Lower leg skin (tissue), 4 donors: ENCODE measurements around the gene SMAD1. TPM values are rescaled to one million over a fixed set of nuclear protein-coding genes. Genes with fewer than 3 reads are reported as not detected.

Experiments used
- DNase-seq, 2 donors: peaks; one replicate each; pipeline ENCODE4 v3.0.0-alpha.2; 2019; ENCODE audit warnings: low spot score in 2 of 2
- H3K4me3 ChIP-seq: fragments of 200-600 bp; sonication (generic); 2 replicates; pipeline ENCODE4 v1.5.1; 2017; ENCODE audit warnings: mild to moderate bottlenecking, low read depth; ENCODE audit not compliant: poor library complexity, severe bottlenecking
- POLR2A ChIP-seq, 2 donors: fragments of 450-650 bp; IDR thresholded peaks; one replicate each; pipeline ENCODE4 v1.6.1; 2016 to 2017; ENCODE audit warnings: antibody characterized with exemption in 2 of 2, mild to moderate bottlenecking in 1 of 2, moderate library complexity in 1 of 2
- WGBS, 2 donors: methylation state at CpG; one replicate each; pipeline ENCODE4 v1.1.5; 2018; 5-methylcytosine and 5-hydroxymethylcytosine counted together
- intact Hi-C: fragments of 100-400 bp; cut with DNase I; formaldehyde crosslinking; loops from one replicate; pipeline ENCODE4 v1.15.0; 2023; ENCODE audit warnings: low total_unique reads
- total RNA-seq, 4 donors: library from RNA; depleted of rRNA; stranded (reverse); fragments of >200 nt; gene quantifications; one replicate each; pipeline ENCODE4 v1.1.0, GENCODE V29; 2016
- TF ChIP-seq, protein P1 (sequence below), 3 donors: fragments of 450-650 bp; IDR thresholded peaks; one replicate each; pipeline ENCODE4 v1.5.1; 2016; ENCODE audit warnings: antibody characterized with exemption in 3 of 3, mild to moderate bottlenecking in 3 of 3, moderate library complexity in 2 of 3

SMAD1 gene
- total RNA-seq, 4 donors from 2014 or later, result 37.9 to 46.1 (median 40.8) TPM

DNA sequence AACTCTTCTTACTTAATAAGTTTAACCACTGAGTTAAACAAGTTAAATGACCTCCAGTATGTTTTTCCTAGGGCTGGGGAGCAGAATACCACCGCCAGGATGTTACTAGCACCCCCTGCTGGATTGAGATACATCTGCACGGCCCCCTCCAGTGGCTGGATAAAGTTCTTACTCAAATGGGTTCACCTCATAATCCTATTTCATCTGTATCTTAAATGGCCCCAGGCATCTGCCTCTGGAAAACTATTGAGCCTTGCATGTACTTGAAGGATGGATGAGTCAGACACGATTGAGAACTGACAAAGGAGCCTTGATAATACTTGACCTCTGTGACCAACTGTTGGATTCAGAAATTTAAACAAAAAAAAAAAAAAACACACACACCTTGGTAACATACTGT is 76.1 kb downstream of the SMAD1 start:
- intact Hi-C loops, result no loop called here
- 25 to 29% methylated on average over 3 of the region's 3 CpGs for WGBS, 2 donors
- peak in 1 of 2 donors; percentile 34 for DNase-seq
- TF ChIP-seq, protein P1, sequence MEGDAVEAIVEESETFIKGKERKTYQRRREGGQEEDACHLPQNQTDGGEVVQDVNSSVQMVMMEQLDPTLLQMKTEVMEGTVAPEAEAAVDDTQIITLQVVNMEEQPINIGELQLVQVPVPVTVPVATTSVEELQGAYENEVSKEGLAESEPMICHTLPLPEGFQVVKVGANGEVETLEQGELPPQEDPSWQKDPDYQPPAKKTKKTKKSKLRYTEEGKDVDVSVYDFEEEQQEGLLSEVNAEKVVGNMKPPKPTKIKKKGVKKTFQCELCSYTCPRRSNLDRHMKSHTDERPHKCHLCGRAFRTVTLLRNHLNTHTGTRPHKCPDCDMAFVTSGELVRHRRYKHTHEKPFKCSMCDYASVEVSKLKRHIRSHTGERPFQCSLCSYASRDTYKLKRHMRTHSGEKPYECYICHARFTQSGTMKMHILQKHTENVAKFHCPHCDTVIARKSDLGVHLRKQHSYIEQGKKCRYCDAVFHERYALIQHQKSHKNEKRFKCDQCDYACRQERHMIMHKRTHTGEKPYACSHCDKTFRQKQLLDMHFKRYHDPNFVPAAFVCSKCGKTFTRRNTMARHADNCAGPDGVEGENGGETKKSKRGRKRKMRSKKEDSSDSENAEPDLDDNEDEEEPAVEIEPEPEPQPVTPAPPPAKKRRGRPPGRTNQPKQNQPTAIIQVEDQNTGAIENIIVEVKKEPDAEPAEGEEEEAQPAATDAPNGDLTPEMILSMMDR (IDR thresholded peaks at IDR 0.05), result no peak
- no peak for TF ChIP-seq POLR2A (IDR thresholded peaks at IDR 0.05)
- no peak overlapping the region for H3K4me3 ChIP-seq

DNA sequence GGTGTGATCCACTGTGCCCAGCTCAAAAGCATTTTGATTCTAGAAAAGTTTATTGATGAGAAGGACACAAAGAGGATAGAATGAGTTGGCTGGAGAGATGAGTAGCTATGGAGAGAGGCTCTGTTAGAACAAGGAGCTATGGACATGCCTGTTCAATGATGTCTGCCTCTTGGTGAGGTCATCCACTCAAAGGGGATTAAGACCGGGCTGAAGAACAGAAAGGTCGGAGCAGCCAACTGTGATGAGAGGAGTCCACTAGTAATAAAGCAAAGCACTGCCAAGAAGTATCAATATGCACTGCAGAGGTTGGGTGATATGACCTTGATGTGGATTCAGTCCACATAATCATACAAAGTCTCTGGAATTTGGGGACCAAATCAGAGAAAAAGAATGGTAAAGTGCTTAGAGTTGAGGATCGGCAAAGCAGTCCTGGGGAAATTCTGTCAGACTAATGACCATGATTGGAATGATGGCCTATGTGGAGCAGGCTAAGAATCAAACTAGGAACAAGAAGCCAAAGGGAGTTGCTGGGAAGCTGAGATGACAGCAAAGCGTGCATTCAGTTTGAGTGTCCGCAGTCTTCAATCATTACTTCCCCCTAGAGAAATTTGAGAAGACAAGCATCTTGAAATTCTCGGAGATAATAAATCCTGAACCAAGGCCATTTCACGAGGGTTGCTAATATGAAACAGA is 81.8 kb downstream of the SMAD1 start:
- 84 to 87% methylated on average over 7 of the region's 7 CpGs for WGBS, 2 donors
- no peak overlapping the region for H3K4me3 ChIP-seq
- DNase-seq, result no peak
- intact Hi-C loops, result no loop called here
- TF ChIP-seq POLR2A (IDR thresholded peaks at IDR 0.05), result no peak
- TF ChIP-seq, protein P1 (IDR thresholded peaks at IDR 0.05), result no peak

DNA sequence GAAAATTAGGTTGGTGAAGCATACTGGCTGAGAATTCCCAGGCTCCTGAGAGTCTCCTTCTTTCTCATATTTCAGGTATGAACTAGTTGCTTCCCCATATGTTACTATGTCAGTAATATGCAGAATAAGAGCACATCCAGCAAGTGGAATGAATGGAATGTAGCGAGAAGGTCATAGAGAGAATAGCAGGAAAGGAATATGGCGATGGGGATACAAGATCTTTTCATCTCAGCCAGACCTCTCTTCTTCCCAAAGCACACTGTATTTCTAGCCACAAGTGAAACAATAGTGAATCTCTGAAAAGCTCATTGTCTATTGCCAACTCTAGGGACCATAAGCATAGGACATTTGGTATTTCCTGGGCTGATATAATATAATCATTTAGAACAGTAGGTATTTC is 82.9 kb downstream of the SMAD1 start:
- no peak for TF ChIP-seq POLR2A (IDR thresholded peaks at IDR 0.05)
- TF ChIP-seq, protein P1 (IDR thresholded peaks at IDR 0.05), result no peak
- intact Hi-C loops, result no loop called here
- H3K4me3 ChIP-seq, result no peak overlapping the region
- WGBS, 2 donors, result 89 to 93% methylated on average over 2 of the region's 2 CpGs
- no peak for DNase-seq

DNA sequence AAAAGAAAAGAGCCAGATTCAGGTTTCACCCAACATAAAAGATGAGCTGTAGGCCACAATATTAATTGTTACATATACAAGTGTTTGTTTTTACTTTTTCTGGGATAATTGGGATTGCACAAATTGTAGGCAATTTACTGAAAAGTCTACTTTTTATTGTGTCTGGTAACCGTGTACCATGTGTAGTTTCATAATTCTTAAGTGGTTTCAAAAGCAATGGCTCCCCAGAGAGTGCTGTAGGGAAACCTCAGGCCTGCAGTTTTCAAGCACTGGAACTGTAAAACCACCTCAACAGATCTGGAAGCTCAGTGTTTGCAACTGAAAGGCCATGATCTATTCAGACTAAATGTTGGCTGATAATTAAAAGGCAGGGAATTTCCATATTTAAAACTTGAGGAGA is 83.7 kb downstream of the SMAD1 start:
- 36 to 38% methylated on average over 1 of the region's 1 CpG for WGBS, 2 donors
- no peak for DNase-seq
- intact Hi-C loops, result no loop called here

DNA sequence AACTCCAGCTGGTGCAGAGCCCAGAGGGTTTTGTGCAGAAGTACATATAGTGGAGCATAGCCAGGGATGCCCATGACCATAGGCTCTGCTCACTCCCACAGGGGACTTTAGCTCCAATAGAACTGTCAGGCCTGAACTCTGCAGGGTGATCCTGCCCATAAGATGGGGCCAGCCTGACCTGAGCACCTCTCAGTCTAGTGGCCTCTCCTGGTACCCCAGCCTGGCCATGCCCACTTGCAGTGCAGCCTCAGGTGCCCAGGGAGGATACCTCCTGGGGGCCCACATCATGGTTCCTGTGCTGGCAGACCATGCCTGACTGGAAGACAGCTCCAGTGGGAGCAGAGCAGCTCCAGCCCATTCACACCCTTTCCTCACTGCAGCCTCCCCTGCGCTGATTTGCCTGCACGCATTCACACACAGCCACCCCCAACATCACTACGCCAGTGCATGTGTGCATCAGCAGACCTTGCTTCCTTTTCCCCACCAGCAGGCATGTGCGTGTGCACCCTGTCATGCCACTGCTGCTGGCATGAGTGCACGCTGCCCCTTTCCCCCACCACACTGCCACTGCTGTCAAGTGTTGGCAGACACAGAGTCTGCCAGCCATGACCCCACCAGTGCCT is 84.5 kb downstream of the SMAD1 start:
- TF ChIP-seq POLR2A (IDR thresholded peaks at IDR 0.05), result no peak
- TF ChIP-seq, protein P1 (IDR thresholded peaks at IDR 0.05), result no peak
- DNase-seq, result no peak
- H3K4me3 ChIP-seq, result no peak overlapping the region
- intact Hi-C loops, result no loop called here
- WGBS, 2 donors, result 90 to 96% methylated on average over 4 to 5 of the region's 5 CpGs

More for the DNA sequence above, 83.7 kb downstream of the SMAD1 start:
- no peak for TF ChIP-seq POLR2A (IDR thresholded peaks at IDR 0.05)
- TF ChIP-seq, protein P1 (IDR thresholded peaks at IDR 0.05), result no peak
- no peak overlapping the region for H3K4me3 ChIP-seq
